ENCODE results near the gene BMP7.

GRCh38 chr20:57259938-57260921 lies 6.2 kb downstream of the BMP7 start:
- TF ChIP-seq EZH2phosphoT487 (IDR thresholded peaks at IDR 0.05; ENCODE audit: insufficient read depth, low read depth): no peak
- TF ChIP-seq EZH2 (IDR thresholded peaks at IDR 0.05; ENCODE audit: insufficient read depth, poor library complexity, severe bottlenecking): peak; percentile 10
